HG03558 (cell line): ENCODE results near the gene ITGB2.
"Not testable (repeated sequence)": the region's sequence is repeated elsewhere in the genome, so short reads cannot be mapped to it uniquely, and the experiment has no call there.

Source experiments
- ATAC-seq: cut with Tn5 transposase; IDR thresholded peaks from one replicate; pipeline ENCODE4 v1.9.1; 2021; ENCODE audit warnings: moderate number of reproducible peaks; ENCODE audit not compliant: unreplicated experiment; ENCODE audit errors: extremely low read depth

ITGB2 gene

GRCh38 chr21:44913425-44914175 lies 7.1 kb downstream of the ITGB2 start:
- no peak for ATAC-seq

GRCh38 chr21:44912506-44913412 lies 7.9 kb downstream of the ITGB2 start:
- ATAC-seq: not testable (repeated sequence)

GRCh38 chr21:44912158-44912473 lies 8.6 kb downstream of the ITGB2 start:
- ATAC-seq: no peak

- ATAC-seq: no peak
Observed at GRCh38 chr21:44911384-44912157, 9.1 kb downstream of the ITGB2 start.

- no peak for ATAC-seq
Observed at GRCh38 chr21:44911068-44911383, 9.7 kb downstream of the ITGB2 start.

- ATAC-seq: no peak
Observed at GRCh38 chr21:44910229-44911067, 10.3 kb downstream of the ITGB2 start.

- no peak for ATAC-seq
Observed at GRCh38 chr21:44909719-44910118, 11.0 kb downstream of the ITGB2 start.

GRCh38 chr21:44908908-44909307 lies 11.8 kb downstream of the ITGB2 start:
- ATAC-seq: no peak

- ATAC-seq: no peak
Observed at GRCh38 chr21:44907966-44908895, 12.5 kb downstream of the ITGB2 start.

- ATAC-seq: no peak
Observed at GRCh38 chr21:44907225-44907965, 13.3 kb downstream of the ITGB2 start.

GRCh38 chr21:44905728-44906090 lies 15.0 kb downstream of the ITGB2 start:
- ATAC-seq: no peak

GRCh38 chr21:44905016-44905727 lies 15.5 kb downstream of the ITGB2 start:
- no peak for ATAC-seq

GRCh38 chr21:44904141-44904923 lies 16.4 kb downstream of the ITGB2 start:
- no peak for ATAC-seq

- no peak for ATAC-seq
Observed at GRCh38 chr21:44903689-44904088, 17.0 kb downstream of the ITGB2 start.

- no peak for ATAC-seq
Observed at GRCh38 chr21:44903050-44903685, 17.5 kb downstream of the ITGB2 start.

- no peak for ATAC-seq
Observed at GRCh38 chr21:44902268-44903049, 18.2 kb downstream of the ITGB2 start.
